NCI-H1436 (cell line): ENCODE results near the gene EBF3.
A peak's percentile ranks its signal among the peaks of the same experiment; 100 is the strongest.
"Not testable (repeated sequence)": the region's sequence is repeated elsewhere in the genome, so short reads cannot be mapped to it uniquely, and the experiment has no call there.

ENCODE experiments used
- DNase-seq: peaks from one replicate; lab custom pipeline; 2025; lab: John Stamatoyannopoulos, UW

EBF3 gene

GRCh38 chr10:129926066-129927055 is 37.7 kb downstream of the EBF3 start:
- peak; percentile 27 for DNase-seq

GRCh38 chr10:129924375-129925085 is 39.5 kb downstream of the EBF3 start:
- no peak for DNase-seq

GRCh38 chr10:129922598-129923123 is 41.4 kb downstream of the EBF3 start:
- DNase-seq: no peak

GRCh38 chr10:129921801-129922597 is 42.1 kb downstream of the EBF3 start:
- no peak for DNase-seq

- DNase-seq: no peak
Measured at GRCh38 chr10:129921065-129921670, 42.9 kb downstream of the EBF3 start.

- DNase-seq: not testable (repeated sequence)
Measured at GRCh38 chr10:129920187-129920586, 43.9 kb downstream of the EBF3 start.

- no peak for DNase-seq
Measured at GRCh38 chr10:129919358-129919757, 44.7 kb downstream of the EBF3 start.

GRCh38 chr10:129918836-129919235 is 45.2 kb downstream of the EBF3 start:
- no peak for DNase-seq

- no peak for DNase-seq
Measured at GRCh38 chr10:129918401-129918800, 45.7 kb downstream of the EBF3 start.

- no peak for DNase-seq
Measured at GRCh38 chr10:129917936-129918335, 46.1 kb downstream of the EBF3 start.

- no peak for DNase-seq
Measured at GRCh38 chr10:129916506-129916995, 47.5 kb downstream of the EBF3 start.

- DNase-seq: no peak
Measured at GRCh38 chr10:129915526-129916378, 48.3 kb downstream of the EBF3 start.

GRCh38 chr10:129914960-129915359 is 49.1 kb downstream of the EBF3 start:
- DNase-seq: no peak

GRCh38 chr10:129914153-129914855 is 49.8 kb downstream of the EBF3 start:
- no peak for DNase-seq

GRCh38 chr10:129912986-129913695 is 50.9 kb downstream of the EBF3 start:
- no peak for DNase-seq

- DNase-seq: no peak
Measured at GRCh38 chr10:129912166-129912917, 51.7 kb downstream of the EBF3 start.

- no peak for DNase-seq
Measured at GRCh38 chr10:129911451-129912165, 52.5 kb downstream of the EBF3 start.

GRCh38 chr10:129910861-129911260 is 53.2 kb downstream of the EBF3 start:
- no peak for DNase-seq
